Measurements from ENCODE around the gene CCDC171. TPM values are rescaled to one million over a fixed set of nuclear protein-coding genes. Genes with fewer than 3 reads are reported as not detected.

Gene CCDC171
- total RNA-seq, 4 donors from 2014 or later: 3.2 to 12.4 (median 7.3) TPM

- H3K36me3 ChIP-seq: no peaks in the 10 kb centered on the region
- H3K9me3 ChIP-seq: no peaks in the 10 kb centered on the region
- no peak for DNase-seq (ENCODE audit: low spot score in 2 of 2)
- no peak overlapping the region for H3K27ac ChIP-seq
- H3K27me3 ChIP-seq: no peaks in the 10 kb centered on the region
- TF ChIP-seq CTCF (IDR thresholded peaks at IDR 0.05): no peak
- no peak for TF ChIP-seq POLR2AphosphoS5 (IDR thresholded peaks at IDR 0.05)
- no peak for TF ChIP-seq EP300 (IDR thresholded peaks at IDR 0.05)
- no peak for TF ChIP-seq POLR2A (IDR thresholded peaks at IDR 0.05)
- no peak overlapping the region for H3K4me3 ChIP-seq
- no peaks in the 10 kb centered on the region for H3K4me1 ChIP-seq
Observed at GRCh38 chr9:15975101-15975778, 422.4 kb downstream of the CCDC171 start.

- no peak for DNase-seq (ENCODE audit: low spot score in 2 of 2)
- no peaks in the 10 kb centered on the region for H3K27me3 ChIP-seq
- TF ChIP-seq POLR2A (IDR thresholded peaks at IDR 0.05) (no peak), EP300 (IDR thresholded peaks at IDR 0.05) (no peak)
- no peak overlapping the region for H3K4me3 ChIP-seq
- 89% methylated on average over 5 of the region's 5 CpGs for WGBS
- no peaks in the 10 kb centered on the region for H3K9me3 ChIP-seq
- no peak overlapping the region for H3K27ac ChIP-seq
- no peaks in the 10 kb centered on the region for H3K36me3 ChIP-seq
- H3K4me1 ChIP-seq: no peaks in the 10 kb centered on the region
Observed at GRCh38 chr9:15977438-15977837, 424.6 kb downstream of the CCDC171 start.

GRCh38 chr9:15982182-15982581 is 429.3 kb downstream of the CCDC171 start:
- DNase-seq (ENCODE audit: low spot score in 2 of 2): no peak
- Histone ChIP-seq H3K36me3 (no peaks in the 10 kb centered on the region), H3K9me3 (no peaks in the 10 kb centered on the region), H3K27ac (no peak overlapping the region), H3K4me1 (no peaks in the 10 kb centered on the region), H3K4me3 (no peak overlapping the region), H3K27me3 (no peaks in the 10 kb centered on the region)
- no peak for TF ChIP-seq POLR2AphosphoS5 (IDR thresholded peaks at IDR 0.05)
- TF ChIP-seq POLR2A (IDR thresholded peaks at IDR 0.05): no peak
- TF ChIP-seq EP300 (IDR thresholded peaks at IDR 0.05): no peak
- TF ChIP-seq CTCF (IDR thresholded peaks at IDR 0.05): no peak
- 62% methylated on average over 5 of the region's 5 CpGs for WGBS

GRCh38 chr9:15999422-16000339 is 446.8 kb downstream of the CCDC171 start:
- Histone ChIP-seq H3K9me3 (no peaks in the 10 kb centered on the region), H3K4me3 (no peak overlapping the region), H3K27me3 (no peaks in the 10 kb centered on the region), H3K27ac (no peak overlapping the region), H3K36me3 (no peaks in the 10 kb centered on the region), H3K4me1 (no peaks in the 10 kb centered on the region)
- DNase-seq (ENCODE audit: low spot score in 2 of 2): no peak
- WGBS: 69% methylated on average over 7 of the region's 7 CpGs
- TF ChIP-seq POLR2AphosphoS5 (IDR thresholded peaks at IDR 0.05): no peak
- TF ChIP-seq CTCF (IDR thresholded peaks at IDR 0.05): no peak
- no peak for TF ChIP-seq POLR2A (IDR thresholded peaks at IDR 0.05)
- no peak for TF ChIP-seq EP300 (IDR thresholded peaks at IDR 0.05)

- Histone ChIP-seq H3K9me3 (no peaks in the 10 kb centered on the region), H3K27me3 (no peaks in the 10 kb centered on the region), H3K4me1 (no peaks in the 10 kb centered on the region), H3K27ac (no peak overlapping the region), H3K4me3 (no peak overlapping the region), H3K36me3 (no peaks in the 10 kb centered on the region)
- 94% methylated on average over 2 of the region's 2 CpGs for WGBS
- TF ChIP-seq EP300 (IDR thresholded peaks at IDR 0.05) (no peak), POLR2A (IDR thresholded peaks at IDR 0.05) (no peak), POLR2AphosphoS5 (IDR thresholded peaks at IDR 0.05) (no peak), CTCF (IDR thresholded peaks at IDR 0.05) (no peak)
- no peak for DNase-seq (ENCODE audit: low spot score in 2 of 2)
Observed at GRCh38 chr9:16000811-16001210, 448.0 kb downstream of the CCDC171 start.

All from suprapubic skin (tissue), 4 donors.